Endothelial cell of umbilical vein (primary cell): ENCODE measurements around the gene KRT3. TPM values are rescaled to one million over a fixed set of nuclear protein-coding genes. Genes with fewer than 3 reads are reported as not detected.

Experiments used
- BruUV-seq: library from RNA; stranded (reverse); fragments of 400-500 nt; replicated peaks from 2 replicates; lab custom pipeline; 2021; lab: Mats Ljungman, UMichigan
- CTCF ChIA-PET: fragments of 300-600, 350-600 bp; sonication (Branson Sonifier 250); formaldehyde crosslinking; loops from one replicate; lab custom pipeline; 2021; ENCODE audit warnings: antibody characterized with exemption, inconsistent platforms; lab: Charles Lee
- POLR2A ChIA-PET: fragments of 300-600, 350-600 bp; sonication (Branson Sonifier 250); formaldehyde crosslinking; loops from one replicate; lab custom pipeline; 2021; ENCODE audit warnings: antibody characterized with exemption, inconsistent platforms; lab: Charles Lee
- DNase-seq: peaks from one replicate; pipeline ENCODE4 v3.0.0-alpha.2; 2011; ENCODE audit warnings: low read depth, low spot score
- FAIRE-seq: peaks from 2 replicates; lab custom pipeline; 2011; peaks lifted over from hg19 to GRCh38; lab: Jason Lieb, UNC
- H2AFZ ChIP-seq: 2 replicates; pipeline ENCODE4 v1.6.0; 2012; ENCODE audit warnings: low read depth, low read length, control low read depth, inconsistent platforms
- H3K27ac ChIP-seq: 2 replicates; pipeline ENCODE4 v1.5.1; 2011; ENCODE audit warnings: low read depth, mild to moderate bottlenecking, control low read depth, low read length, moderate library complexity; ENCODE audit not compliant: insufficient read depth
- H3K27me3 ChIP-seq, 2 experiments: 2 replicates each; pipeline versions ENCODE4 v1.6.0 to v1.6.1; 2011; ENCODE audit warnings: low read length in 2 of 2, mixed read lengths in 1 of 2; ENCODE audit not compliant: control insufficient read depth in 2 of 2, insufficient read depth in 2 of 2
- H3K36me3 ChIP-seq, 2 experiments: 2 replicates in 1 of 2; 3 replicates in 1 of 2; pipeline ENCODE4 v1.5.1; 2011; ENCODE audit warnings: low read length in 2 of 2, mild to moderate bottlenecking in 1 of 2, moderate library complexity in 1 of 2; ENCODE audit not compliant: control insufficient read depth in 2 of 2, insufficient read depth in 2 of 2; ENCODE audit errors: extremely low read depth in 1 of 2
- H3K4me1 ChIP-seq: 3 replicates; pipeline ENCODE4 v1.5.1; 2011; ENCODE audit warnings: mild to moderate bottlenecking, low read length; ENCODE audit not compliant: control insufficient read depth, insufficient read depth; ENCODE audit errors: extremely low read depth
- H3K4me2 ChIP-seq: 2 replicates; pipeline ENCODE4 v1.6.1; 2011; ENCODE audit warnings: low read length, control low read depth, mixed read lengths; ENCODE audit not compliant: insufficient read depth
- H3K4me3 ChIP-seq, 3 experiments: fragments of 200-600 bp in 1 of 3; sonication (generic), shearing (Covaris generic) in 1 of 3; replicated peaks in 1 of 3; 2 replicates each; pipeline ENCODE4 v1.5.1; 2011 to 2016; ENCODE audit warnings: control low read depth in 3 of 3, low read length in 3 of 3, mild to moderate bottlenecking in 2 of 3, inconsistent platforms in 1 of 3, low read depth in 1 of 3, moderate library complexity in 1 of 3; ENCODE audit not compliant: insufficient read depth in 1 of 3
- H3K79me2 ChIP-seq: 2 replicates; pipeline ENCODE4 v1.6.0; 2012; ENCODE audit warnings: low read length, inconsistent platforms; ENCODE audit not compliant: control insufficient read depth, insufficient read depth
- H3K9ac ChIP-seq: replicated peaks from 2 replicates; pipeline ENCODE3; 2011; ENCODE audit warnings: low read length, control low read depth; ENCODE audit not compliant: insufficient read depth; ENCODE audit errors: extremely low read depth
- H3K9me1 ChIP-seq: replicated peaks from 3 replicates; pipeline ENCODE4 v1.6.0; 2011; ENCODE audit warnings: mild to moderate bottlenecking, low read length; ENCODE audit not compliant: control insufficient read depth, insufficient read depth; ENCODE audit errors: extremely low read depth
- H3K9me3 ChIP-seq: replicated peaks from 2 replicates; pipeline ENCODE4 v1.5.1; 2012; ENCODE audit warnings: low read length, inconsistent platforms; ENCODE audit not compliant: control insufficient read depth, insufficient read depth
- H4K20me1 ChIP-seq: replicated peaks from 2 replicates; pipeline ENCODE3; 2011; ENCODE audit warnings: mild to moderate bottlenecking, low read length; ENCODE audit not compliant: control insufficient read depth, insufficient read depth; ENCODE audit errors: extremely low read depth
- FOS ChIP-seq: IDR thresholded peaks from 2 replicates; pipeline ENCODE4 v1.6.1; 2011; ENCODE audit warnings: mild to moderate bottlenecking, low read length, moderate library complexity, borderline replicate concordance; ENCODE audit not compliant: insufficient read depth
- JUN ChIP-seq: IDR thresholded peaks from 2 replicates; pipeline ENCODE4 v1.6.1; 2011; ENCODE audit warnings: borderline replicate concordance, low read depth; ENCODE audit not compliant: insufficient read length, insufficient read depth
- MYC ChIP-seq: IDR thresholded peaks from one replicate; pipeline ENCODE4 v1.6.1; 2011; ENCODE audit warnings: mild to moderate bottlenecking, low read depth, low read length
- POLR2A ChIP-seq: IDR thresholded peaks from 2 replicates; pipeline ENCODE4 v1.6.1; 2012; ENCODE audit warnings: low read depth, mild to moderate bottlenecking, control low read depth, low read length
- POLR2AphosphoS5 ChIP-seq: IDR thresholded peaks from 2 replicates; pipeline ENCODE4 v1.6.1; 2012; ENCODE audit warnings: low read depth, mild to moderate bottlenecking, control low read depth, low read length, moderate library complexity; ENCODE audit not compliant: insufficient read depth
- dilution Hi-C: fragments of 300-500 bp; cut with MboI; formaldehyde crosslinking; loops from one replicate; pipeline ENCODE4 v1.15.0; 2019; ENCODE audit warnings: low sequenced_read_pairs; ENCODE audit not compliant: extremely low pct_ligation_motif_present
- intact Hi-C: fragments of 100-400 bp; cut with micrococcal nuclease; formaldehyde crosslinking; loops from one replicate; pipeline ENCODE4 v1.10.0; 2022
- polyA plus RNA-seq, 4 experiments: library from polyadenylated mRNA; depleted of rRNA in 3 of 4; stranded (reverse) in 3 of 4; unstranded in 1 of 4; fragments of >200 nt; gene quantifications; 2 replicates each; pipeline versions ENCODE4 v1.2.1 to v1.2.3, GENCODE V29; 2011 to 2012; ENCODE audit warnings: missing spikeins in 1 of 4
- total RNA-seq: library from RNA; stranded (reverse); gene quantifications from 2 replicates; pipeline ENCODE4 v1.2.3, GENCODE V29; 2021
- TF ChIP-seq, protein P1 (sequence below), 2 donors: IDR thresholded peaks; 1 replicate in 1 of 2; 2 replicates in 1 of 2; pipeline ENCODE4 v1.5.1; 2011; ENCODE audit warnings: low read length in 2 of 2, mild to moderate bottlenecking in 2 of 2, moderate library complexity in 2 of 2, control low read depth in 1 of 2, inconsistent platforms in 1 of 2, low read depth in 1 of 2; ENCODE audit not compliant: insufficient read depth in 1 of 2; ENCODE audit errors: extremely low read depth in 1 of 2

Gene KRT3
- total and polyA plus RNA-seq, 2 donors (not counting 3 experiments of a cell fraction or from before 2014, with no cell fraction given): not detected

DNA sequence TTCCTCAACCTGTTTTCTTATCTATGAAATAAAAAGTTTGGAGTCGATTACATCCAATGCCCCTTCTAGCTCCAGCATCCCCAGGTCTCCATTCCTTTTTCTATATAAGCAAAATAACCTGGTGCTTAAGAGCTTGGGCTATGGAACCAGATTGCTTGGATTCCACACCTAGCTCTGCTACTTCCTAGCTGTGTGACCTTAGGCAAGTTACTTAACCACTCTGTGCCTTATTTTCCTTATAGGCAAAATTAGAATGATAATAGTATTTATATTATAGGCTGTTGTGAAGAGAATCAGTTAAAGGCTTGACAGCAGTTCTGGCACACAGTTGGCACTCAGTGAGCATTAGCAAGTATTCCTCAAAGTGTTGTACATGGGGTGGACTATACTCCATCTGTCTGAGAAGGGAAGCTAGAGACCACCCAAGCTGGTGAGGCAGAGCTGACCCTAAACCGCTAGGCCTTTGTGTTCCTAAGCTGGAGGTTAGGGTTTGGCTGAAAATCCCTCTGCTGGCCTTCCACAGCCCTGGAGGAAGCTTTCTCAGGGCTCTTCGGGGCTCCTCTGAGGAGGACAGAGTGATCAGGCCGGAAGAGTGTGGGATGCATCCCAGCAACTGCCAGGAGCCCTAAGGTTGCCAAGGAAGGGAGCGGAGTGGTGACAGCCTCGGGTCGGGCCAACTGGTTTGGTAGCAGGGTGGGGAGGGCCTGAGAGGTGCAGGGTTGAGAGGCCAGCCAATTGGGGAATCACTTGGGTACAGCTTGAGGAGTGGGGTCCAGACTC lies 24.0 kb upstream of the KRT3 start:
- FAIRE-seq (no peak), DNase-seq (no peak)
- ChIA-PET CTCF (interaction anchor here (1.3 to 1.9 kb wide), 2 partner anchors 46 to 51 kb away, joined by 3 to 5 read pairs; no protein-coding TSS in a partner anchor), POLR2A (no interaction called here)
- Histone ChIP-seq H3K9me3 (no peaks in the 10 kb centered on the region), H3K4me3 (no peak overlapping the region), H3K9ac (no peak overlapping the region), H3K9me1 (no peaks in the 10 kb centered on the region), H3K27me3 (peaks cover 0 to 1% of the 10 kb centered on the region in 2 experiments), H3K36me3 (no peaks in the 10 kb centered on the region), H4K20me1 (no peaks in the 10 kb centered on the region), H2AFZ (no peak overlapping the region), H3K4me1 (no peaks in the 10 kb centered on the region), H3K79me2 (no peaks in the 10 kb centered on the region), H3K4me2 (no peak overlapping the region), H3K27ac (no peak overlapping the region)
- dilution Hi-C loops (no loop called here), intact Hi-C loops (loop anchor here (5.0 kb wide), 1 partner anchor 528 kb away; the partner anchor contains the start of gene KRT81)
- BruUV-seq: no TSS peak
- TF ChIP-seq, protein P1, sequence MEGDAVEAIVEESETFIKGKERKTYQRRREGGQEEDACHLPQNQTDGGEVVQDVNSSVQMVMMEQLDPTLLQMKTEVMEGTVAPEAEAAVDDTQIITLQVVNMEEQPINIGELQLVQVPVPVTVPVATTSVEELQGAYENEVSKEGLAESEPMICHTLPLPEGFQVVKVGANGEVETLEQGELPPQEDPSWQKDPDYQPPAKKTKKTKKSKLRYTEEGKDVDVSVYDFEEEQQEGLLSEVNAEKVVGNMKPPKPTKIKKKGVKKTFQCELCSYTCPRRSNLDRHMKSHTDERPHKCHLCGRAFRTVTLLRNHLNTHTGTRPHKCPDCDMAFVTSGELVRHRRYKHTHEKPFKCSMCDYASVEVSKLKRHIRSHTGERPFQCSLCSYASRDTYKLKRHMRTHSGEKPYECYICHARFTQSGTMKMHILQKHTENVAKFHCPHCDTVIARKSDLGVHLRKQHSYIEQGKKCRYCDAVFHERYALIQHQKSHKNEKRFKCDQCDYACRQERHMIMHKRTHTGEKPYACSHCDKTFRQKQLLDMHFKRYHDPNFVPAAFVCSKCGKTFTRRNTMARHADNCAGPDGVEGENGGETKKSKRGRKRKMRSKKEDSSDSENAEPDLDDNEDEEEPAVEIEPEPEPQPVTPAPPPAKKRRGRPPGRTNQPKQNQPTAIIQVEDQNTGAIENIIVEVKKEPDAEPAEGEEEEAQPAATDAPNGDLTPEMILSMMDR (IDR thresholded peaks at IDR 0.05; ENCODE audit: extremely low read depth in 1 of 2, insufficient read depth in 1 of 2, low read depth in 1 of 2, low read length in 2 of 2): no peak
- TF ChIP-seq MYC (no peak), POLR2A (no peak), FOS (no peak), JUN (no peak), POLR2AphosphoS5 (no peak)
